AG04449 (cell line): Measurements from ENCODE around the gene TSPYL4.

Source experiments
- CTCF ChIA-PET: fragments of 350-600 bp; formaldehyde crosslinking; extraction: SDS; loops from one replicate; lab custom pipeline; 2021; ENCODE audit warnings: antibody characterized with exemption; lab: Yijun Ruan, JAX
- POLR2A ChIA-PET: fragments of 400-600, 350-600 bp; formaldehyde crosslinking; extraction: SDS; loops from one replicate; lab custom pipeline; 2020; ENCODE audit warnings: antibody characterized with exemption, inconsistent platforms; lab: Yijun Ruan, JAX
- DNase-seq: peaks from one replicate; pipeline ENCODE4 v3.0.0-alpha.2; 2010; ENCODE audit warnings: low read depth, low spot score
- H3K4me3 ChIP-seq: 2 replicates; pipeline ENCODE4 v1.5.1; 2011; ENCODE audit warnings: low read depth, mild to moderate bottlenecking, control low read depth, low read length
- CTCF ChIP-seq: IDR thresholded peaks from one replicate; pipeline ENCODE4 v1.5.1; 2011; ENCODE audit warnings: mild to moderate bottlenecking, moderate library complexity, low read length, control low read depth, inconsistent platforms; ENCODE audit not compliant: insufficient read depth; ENCODE audit errors: missing control alignments

Gene TSPYL4

DNA sequence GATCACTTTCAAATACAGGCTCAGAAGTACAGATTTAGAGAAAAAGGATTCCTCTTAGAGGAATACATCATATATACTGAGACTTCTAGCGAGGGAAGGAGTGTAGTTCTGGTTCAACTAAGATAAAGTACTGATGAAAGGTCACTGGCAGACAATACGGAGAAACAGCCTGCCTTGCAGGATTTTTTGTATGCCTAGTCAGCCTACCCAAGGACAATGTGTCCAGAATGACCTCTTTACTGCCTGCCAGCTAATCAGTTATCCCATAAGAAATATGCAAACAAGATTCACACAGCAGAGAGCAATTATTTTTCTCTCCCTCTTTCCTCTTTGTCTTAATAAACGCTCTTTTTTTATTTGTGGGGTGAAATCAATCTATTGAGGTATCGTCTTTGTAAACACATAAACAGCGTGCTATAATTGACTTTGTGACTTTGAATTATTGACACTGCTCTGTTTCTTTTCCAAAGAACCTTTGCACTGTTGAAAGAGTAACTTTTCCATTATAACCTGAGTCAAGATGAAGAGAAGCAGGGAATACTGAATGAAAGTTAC is 1.4 kb upstream of the TSPYL4 start:
- ChIA-PET CTCF (interaction anchor here (0.8 to 7.6 kb wide), 6 partner anchors 12 to 138 kb away, joined by 3 to 87 read pairs (median 4); no protein-coding TSS in a partner anchor), POLR2A (interaction anchor here (0.6 kb wide), 1 partner anchor 156 kb away, joined by 3 read pairs; no protein-coding TSS in a partner anchor)
- TF ChIP-seq CTCF = no peak
- DNase-seq = no peak
- no peak overlapping the region; the same call in 1 of the 2 replicates for H3K4me3 ChIP-seq

GRCh38 chr6:116254297-116255056 is 602 bp upstream of the TSPYL4 start:
- peak; percentile 26 for DNase-seq
- H3K4me3 ChIP-seq = peak overlapping the region; percentile 98
- no peak for TF ChIP-seq CTCF
- ChIA-PET CTCF (interaction anchor here (0.8 to 7.6 kb wide), 7 partner anchors 13 to 138 kb away, joined by 3 to 87 read pairs (median 3); no protein-coding TSS in a partner anchor), POLR2A (interaction anchor here (0.6 to 1.9 kb wide), 5 partner anchors 14 to 310 kb away, joined by 3 to 7 read pairs (median 3); partner anchors contain the start of gene TSPYL1)

- peak overlapping the region; percentile 98 for H3K4me3 ChIP-seq
- DNase-seq = no peak
- CTCF ChIA-PET = interaction anchor here (0.6 to 7.6 kb wide), 6 partner anchors 10 to 307 kb away, joined by 3 to 87 read pairs (median 10); no protein-coding TSS in a partner anchor
- POLR2A ChIA-PET = interaction anchor here (1.4 to 1.9 kb wide), 2 partner anchors 15 to 24 kb away, joined by 5 to 7 read pairs; no protein-coding TSS in a partner anchor
- no peak for TF ChIP-seq CTCF
Measured at GRCh38 chr6:116253188-116253504, 729 bp downstream of the TSPYL4 start.

DNA sequence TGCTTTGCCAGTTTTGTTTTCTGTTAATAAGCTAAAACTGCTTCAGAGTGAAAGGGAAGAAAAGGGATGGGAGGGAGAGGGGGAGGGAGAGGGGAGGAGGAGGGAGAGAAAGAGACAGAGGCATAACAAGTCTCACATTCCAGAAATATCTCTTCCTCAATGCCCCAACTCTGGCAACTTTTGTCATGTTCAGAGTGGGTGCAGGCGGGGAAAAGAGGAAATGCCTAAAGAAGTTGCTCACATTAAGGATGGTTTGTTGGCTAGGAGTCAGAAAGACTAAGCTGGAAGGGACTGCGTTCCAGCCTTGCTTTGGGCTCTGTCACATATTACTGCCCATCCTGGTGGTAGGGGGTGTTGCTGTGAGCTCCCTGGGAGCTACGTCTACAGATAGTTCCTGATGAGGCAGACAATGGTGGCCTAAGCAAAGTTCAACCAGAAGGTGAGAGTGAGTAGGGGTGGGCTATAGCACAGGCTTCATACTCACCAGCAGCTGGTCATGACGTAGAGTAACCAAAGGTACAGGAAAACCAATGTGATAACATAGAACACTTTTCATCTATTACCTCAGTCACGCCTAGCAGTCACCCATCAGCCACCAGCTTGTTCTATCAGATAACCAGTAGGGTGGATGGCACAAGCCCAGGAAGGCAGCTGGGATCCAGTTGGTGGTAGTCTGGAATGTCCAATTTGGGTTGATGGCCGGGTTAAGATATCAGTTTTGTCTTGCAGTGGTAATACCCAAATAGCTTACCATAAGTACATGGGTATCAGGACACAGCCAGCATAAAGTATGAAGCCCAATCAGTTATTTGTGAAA is 2.1 kb downstream of the TSPYL4 start:
- TF ChIP-seq CTCF = no peak
- POLR2A ChIA-PET = interaction anchor here (1.1 to 2.2 kb wide), 3 partner anchors 23 to 320 kb away, joined by 3 to 6 read pairs (median 6); partner anchors contain the start of genes RWDD1 and TSPYL1
- H3K4me3 ChIP-seq = peak overlapping the region; percentile 98
- DNase-seq = no peak
- CTCF ChIA-PET = interaction anchor here (0.8 to 7.6 kb wide), 7 partner anchors 9 to 313 kb away, joined by 4 to 87 read pairs (median 5); no protein-coding TSS in a partner anchor

GRCh38 chr6:116248577-116248976 is 5.3 kb downstream of the TSPYL4 start:
- no peak for DNase-seq

More at GRCh38 chr6:116248577-116248976, 5.3 kb downstream of the TSPYL4 start:
- ChIA-PET CTCF (interaction anchor here (0.8 to 1.1 kb wide), 3 partner anchors 11 to 20 kb away, joined by 3 read pairs; no protein-coding TSS in a partner anchor), POLR2A (no interaction called here)
- no peak for TF ChIP-seq CTCF
- no peak overlapping the region for H3K4me3 ChIP-seq
